Rectal smooth muscle tissue (tissue), 1 donor: ENCODE data around the gene DPPA2.

Experiments
- H3K27ac ChIP-seq: one replicate; pipeline ENCODE4 v1.7.0; 2013; ENCODE audit warnings: low read depth, low read length, inconsistent platforms
- H3K27me3 ChIP-seq: one replicate; pipeline ENCODE4 v1.7.0; 2013; ENCODE audit warnings: low read length; ENCODE audit not compliant: control insufficient read depth, insufficient read depth
- H3K36me3 ChIP-seq: one replicate; pipeline ENCODE4 v1.7.0; 2013; ENCODE audit warnings: low read length; ENCODE audit not compliant: control insufficient read depth, insufficient read depth
- H3K4me1 ChIP-seq: one replicate; pipeline ENCODE4 v1.7.0; 2013; ENCODE audit warnings: low read length; ENCODE audit not compliant: control insufficient read depth, insufficient read depth
- H3K4me3 ChIP-seq: one replicate; pipeline ENCODE4 v1.7.0; 2013; ENCODE audit warnings: low read length
- H3K9ac ChIP-seq: one replicate; pipeline ENCODE4 v1.7.0; 2013; ENCODE audit warnings: low read length

DPPA2 gene

DNA sequence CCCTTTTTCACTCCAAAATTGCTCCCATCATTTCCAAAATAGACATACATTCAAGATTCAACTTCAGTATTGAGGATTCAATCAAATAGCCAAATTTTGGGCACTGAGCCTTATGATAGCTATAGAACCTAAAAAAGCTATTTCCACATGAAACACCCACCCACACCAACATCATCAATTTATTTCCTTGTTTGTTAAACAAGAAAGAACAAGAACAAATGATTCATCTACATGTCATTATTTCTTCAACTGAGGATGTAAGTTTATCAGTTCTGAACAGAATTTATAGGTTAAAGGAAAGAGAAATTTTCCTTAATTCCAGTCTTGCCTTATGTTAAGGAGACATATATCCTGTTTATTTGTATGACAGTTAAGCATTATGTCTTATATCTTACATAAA, 32.2 kb downstream of the DPPA2 start:
- Histone ChIP-seq H3K4me1 (no peaks in the 10 kb centered on the region), H3K27ac (no peak overlapping the region), H3K36me3 (no peaks in the 10 kb centered on the region), H3K27me3 (no peaks in the 10 kb centered on the region), H3K4me3 (no peak overlapping the region), H3K9ac (no peak overlapping the region)

DNA sequence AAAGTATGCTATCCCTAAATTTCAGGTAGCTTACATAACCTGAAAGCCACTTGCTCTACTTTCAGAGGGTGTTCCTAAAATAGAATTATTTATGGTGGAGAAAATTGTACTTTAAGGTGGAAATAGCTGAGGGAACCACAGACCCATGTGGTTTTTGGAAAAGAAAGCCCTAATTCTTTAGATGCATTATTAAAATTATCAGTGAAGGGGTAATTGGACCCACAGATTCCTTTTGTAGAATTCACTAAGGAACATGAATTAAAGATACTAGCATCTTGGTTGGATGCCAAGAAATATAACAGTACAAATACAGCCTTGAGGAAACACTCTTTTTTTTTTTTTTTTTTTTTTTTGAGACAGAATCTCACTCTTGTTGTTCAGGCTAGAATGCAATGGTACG, 37.8 kb downstream of the DPPA2 start:
- Histone ChIP-seq H3K9ac (no peak overlapping the region), H3K36me3 (no peaks in the 10 kb centered on the region), H3K4me1 (no peaks in the 10 kb centered on the region), H3K4me3 (no peak overlapping the region), H3K27ac (no peak overlapping the region), H3K27me3 (no peaks in the 10 kb centered on the region)

GRCh38 chr3:109278141-109278540, 38.2 kb downstream of the DPPA2 start:
- no peak overlapping the region for H3K9ac ChIP-seq
- no peaks in the 10 kb centered on the region for H3K4me1 ChIP-seq
- no peaks in the 10 kb centered on the region for H3K27me3 ChIP-seq
- no peak overlapping the region for H3K4me3 ChIP-seq
- no peaks in the 10 kb centered on the region for H3K36me3 ChIP-seq
- no peak overlapping the region for H3K27ac ChIP-seq

GRCh38 chr3:109275702-109276293, 40.5 kb downstream of the DPPA2 start:
- Histone ChIP-seq H3K27me3 (no peaks in the 10 kb centered on the region), H3K36me3 (no peaks in the 10 kb centered on the region), H3K27ac (no peak overlapping the region), H3K4me3 (no peak overlapping the region), H3K4me1 (no peaks in the 10 kb centered on the region), H3K9ac (no peak overlapping the region)

DNA sequence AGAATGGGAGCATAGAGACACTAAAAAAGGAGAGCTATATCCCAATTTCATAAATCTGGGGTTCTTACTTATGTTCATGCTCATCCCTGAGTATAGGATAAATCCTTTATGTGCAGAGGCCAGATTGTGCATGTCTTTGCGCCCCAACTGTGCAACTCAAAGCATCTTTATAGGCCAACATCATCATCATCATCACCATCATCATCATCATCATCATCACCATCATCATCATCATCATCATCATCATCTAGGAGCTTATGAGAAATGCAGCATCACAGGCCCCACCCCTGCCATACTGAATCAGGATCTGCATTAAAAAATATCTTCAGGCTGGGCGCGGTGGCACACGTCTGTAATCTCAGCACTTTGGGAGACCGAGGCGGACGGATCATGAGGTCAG, 45.5 kb downstream of the DPPA2 start:
- H3K9ac ChIP-seq: no peak overlapping the region
- H3K36me3 ChIP-seq: no peaks in the 10 kb centered on the region
- H3K4me3 ChIP-seq: no peak overlapping the region
- no peaks in the 10 kb centered on the region for H3K27me3 ChIP-seq
- H3K27ac ChIP-seq: no peak overlapping the region
- no peaks in the 10 kb centered on the region for H3K4me1 ChIP-seq

- Histone ChIP-seq H3K4me3 (no peak overlapping the region), H3K9ac (no peak overlapping the region), H3K36me3 (no peaks in the 10 kb centered on the region), H3K27ac (no peak overlapping the region), H3K27me3 (no peaks in the 10 kb centered on the region), H3K4me1 (no peaks in the 10 kb centered on the region)
These were observed 46.6 kb downstream of the DPPA2 start for GRCh38 chr3:109269577-109270275.

GRCh38 chr3:109268181-109268580, 48.1 kb downstream of the DPPA2 start:
- Histone ChIP-seq H3K4me1 (no peaks in the 10 kb centered on the region), H3K9ac (no peak overlapping the region), H3K36me3 (no peaks in the 10 kb centered on the region), H3K27ac (no peak overlapping the region), H3K27me3 (no peaks in the 10 kb centered on the region), H3K4me3 (no peak overlapping the region)

DNA sequence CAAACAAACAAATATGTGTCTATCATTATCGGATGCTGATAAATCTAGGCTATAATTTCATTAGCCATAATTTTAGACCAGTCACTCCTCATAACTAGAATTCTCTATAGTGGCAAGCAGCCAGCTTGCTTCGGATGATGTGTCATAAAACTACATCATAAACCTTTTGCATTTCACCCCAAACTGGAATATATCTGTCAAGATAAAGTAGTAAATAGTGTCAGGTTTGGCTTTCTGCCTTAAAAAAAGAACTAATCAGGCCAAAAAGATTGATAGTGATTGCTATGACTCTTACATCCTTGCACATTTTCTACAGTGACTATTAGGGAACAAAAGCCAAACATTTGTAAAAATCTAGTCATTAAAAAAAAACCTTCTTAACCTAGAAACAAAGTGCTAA, 51.0 kb downstream of the DPPA2 start:
- Histone ChIP-seq H3K4me1 (no peaks in the 10 kb centered on the region), H3K9ac (no peak overlapping the region), H3K27ac (no peak overlapping the region), H3K27me3 (no peaks in the 10 kb centered on the region), H3K4me3 (no peak overlapping the region), H3K36me3 (no peaks in the 10 kb centered on the region)

DNA sequence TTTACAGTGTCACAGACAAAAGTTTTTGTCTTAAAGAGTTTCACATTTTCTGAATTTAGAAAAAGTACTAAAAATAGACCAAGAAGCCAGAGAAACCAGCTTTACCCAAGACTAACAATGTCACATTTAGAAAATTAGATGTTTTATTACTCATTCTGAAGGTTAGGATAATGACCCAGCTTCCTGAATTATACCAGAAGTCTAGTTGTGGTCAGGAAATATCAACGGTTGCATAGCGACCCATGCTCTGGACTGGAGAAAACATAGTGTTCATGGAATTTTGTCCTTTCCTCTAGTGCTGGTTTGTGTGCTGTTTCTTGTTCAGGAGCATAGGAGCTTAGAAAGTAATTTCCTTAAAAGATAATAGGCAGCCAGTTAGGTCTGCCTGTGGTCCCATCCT, 59.0 kb downstream of the DPPA2 start:
- no peaks in the 10 kb centered on the region for H3K36me3 ChIP-seq
- no peak overlapping the region for H3K4me3 ChIP-seq
- H3K9ac ChIP-seq: no peak overlapping the region
- H3K27ac ChIP-seq: no peak overlapping the region
- no peaks in the 10 kb centered on the region for H3K4me1 ChIP-seq
- H3K27me3 ChIP-seq: no peaks in the 10 kb centered on the region

- Histone ChIP-seq H3K36me3 (no peaks in the 10 kb centered on the region), H3K9ac (no peak overlapping the region), H3K27me3 (no peaks in the 10 kb centered on the region), H3K4me1 (no peaks in the 10 kb centered on the region), H3K27ac (no peak overlapping the region), H3K4me3 (no peak overlapping the region)
These were observed 61.5 kb downstream of the DPPA2 start for GRCh38 chr3:109254770-109255169.

DNA sequence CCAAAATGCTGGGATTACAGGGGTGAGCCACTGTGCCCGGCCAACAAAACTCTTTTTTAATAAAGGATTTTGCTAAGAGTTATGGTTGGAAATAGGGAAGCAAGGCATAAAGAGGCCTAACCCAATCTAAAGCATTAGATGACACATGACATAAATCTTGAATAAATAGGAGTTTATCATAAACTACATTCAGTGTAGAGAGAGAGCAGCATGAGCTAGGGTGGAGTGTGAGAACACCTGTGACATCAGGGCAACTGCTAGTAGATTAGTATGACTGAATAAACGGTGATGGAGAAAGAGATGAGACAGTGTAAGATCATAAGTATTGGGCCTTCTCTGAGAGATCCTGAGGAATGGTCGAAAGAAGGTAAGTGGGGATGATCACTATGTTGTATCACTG, 63.7 kb downstream of the DPPA2 start:
- Histone ChIP-seq H3K9ac (no peak overlapping the region), H3K27ac (no peak overlapping the region), H3K4me3 (no peak overlapping the region), H3K4me1 (no peaks in the 10 kb centered on the region), H3K36me3 (no peaks in the 10 kb centered on the region), H3K27me3 (no peaks in the 10 kb centered on the region)
